MV-4-11 (cell line): Measurements from ENCODE around the gene USP24.
"Not testable (repeated sequence)": the region's sequence is repeated elsewhere in the genome, so short reads cannot be mapped to it uniquely, and the experiment has no call there.

Experiments used
- DNase-seq: peaks from one replicate; lab custom pipeline; 2025; lab: John Stamatoyannopoulos, UW

Gene USP24

DNA sequence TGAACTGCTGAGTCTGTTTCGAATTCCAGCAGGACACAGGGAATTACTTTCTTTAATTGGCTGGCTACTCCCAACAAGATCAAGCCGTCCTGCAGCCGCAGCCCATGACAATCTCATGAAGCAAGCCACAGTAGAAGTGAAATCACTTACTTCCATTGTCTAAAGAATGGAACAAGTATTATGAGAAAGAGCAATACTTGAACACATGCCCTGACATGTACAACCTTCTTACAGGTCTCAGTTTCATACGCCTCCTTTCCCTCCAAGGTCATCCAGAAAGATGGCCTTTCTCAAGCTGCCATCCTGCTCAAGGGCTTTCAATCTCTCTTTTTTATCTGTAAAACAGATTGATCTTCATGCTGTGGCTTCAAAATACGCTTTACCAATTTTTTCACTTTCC is 90.7 kb downstream of the USP24 start:
- DNase-seq: no peak

DNA sequence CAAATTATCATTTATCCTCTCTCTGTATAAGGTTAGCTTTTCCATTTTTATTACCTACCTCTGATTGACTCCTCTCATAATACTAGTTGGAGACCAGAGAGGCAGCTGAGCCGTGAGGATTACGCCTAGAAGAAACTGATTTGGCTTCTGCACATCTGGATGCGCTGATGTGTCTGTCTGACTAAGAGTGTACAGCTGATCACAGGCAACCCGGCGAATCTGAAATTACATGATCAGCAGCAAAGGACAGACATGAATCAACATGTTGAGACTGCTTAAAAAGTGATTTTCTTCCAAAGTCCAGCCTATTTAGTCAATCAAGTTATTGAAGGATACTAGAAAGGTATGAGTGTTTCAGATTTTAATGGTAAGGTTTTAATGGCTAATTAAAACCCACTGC is 94.6 kb downstream of the USP24 start:
- DNase-seq: no peak

- no peak for DNase-seq
These were observed 96.4 kb downstream of the USP24 start for GRCh38 chr1:55118651-55119329.

DNA sequence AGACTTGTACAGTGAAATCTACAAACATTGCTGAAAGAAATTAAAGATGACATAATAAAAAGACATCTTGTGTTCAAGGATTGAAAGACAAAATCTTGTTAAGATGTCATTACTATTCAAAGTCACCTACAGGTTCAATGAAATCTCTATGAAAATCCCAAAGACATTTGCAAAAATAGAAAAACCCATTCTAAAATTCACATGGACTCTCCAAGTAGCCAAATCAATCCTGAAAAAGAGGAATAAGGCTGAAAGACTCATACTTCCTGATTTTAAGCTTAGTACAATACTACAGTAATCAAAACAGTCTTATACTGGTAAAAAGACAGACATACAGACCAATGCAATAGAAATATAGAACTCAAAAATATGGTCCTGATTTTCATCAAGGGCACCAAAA is 97.2 kb downstream of the USP24 start:
- peak; percentile 30 for DNase-seq

DNA sequence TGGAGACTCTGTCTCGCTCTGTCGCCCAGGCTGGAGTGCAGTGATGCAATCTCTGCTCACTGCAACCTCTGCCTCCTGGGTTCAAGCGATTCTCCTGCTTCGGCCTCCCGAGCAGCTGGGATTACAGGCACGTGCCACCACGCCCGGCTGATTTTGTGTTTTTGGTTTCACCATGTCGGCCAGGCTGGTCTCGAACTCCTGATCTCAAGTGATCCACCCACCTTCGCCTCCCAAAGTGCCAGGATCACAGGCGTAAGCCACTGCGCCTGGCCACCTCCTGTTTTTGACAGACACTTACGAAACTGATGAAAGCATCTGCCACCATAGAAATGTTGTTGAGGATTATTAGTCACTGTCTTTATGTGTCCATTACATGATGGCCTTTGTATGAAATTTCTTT is 106.2 kb downstream of the USP24 start:
- not testable (repeated sequence) for DNase-seq

- DNase-seq: no peak
These were observed 108.1 kb downstream of the USP24 start for GRCh38 chr1:55107101-55107500.

DNA sequence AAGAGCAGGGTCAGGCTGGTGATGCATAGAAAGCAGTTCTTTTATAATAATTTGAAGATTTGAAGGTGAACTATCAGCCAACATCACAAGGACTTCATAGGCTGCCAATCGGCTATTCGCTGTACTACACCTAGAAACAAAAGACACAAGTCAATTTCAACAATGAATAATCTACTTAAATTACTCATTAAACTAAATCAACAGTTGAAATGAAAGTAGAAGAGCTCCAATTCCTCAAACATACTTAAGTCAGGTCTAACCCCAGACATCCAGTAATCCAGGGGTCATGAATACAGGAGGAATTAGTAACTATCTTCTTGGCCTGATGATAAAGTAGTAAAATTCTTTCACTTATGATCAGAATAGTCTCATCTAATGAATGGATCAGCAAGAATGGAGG is 111.3 kb downstream of the USP24 start:
- no peak for DNase-seq

GRCh38 chr1:55095095-55095494 is 120.1 kb downstream of the USP24 start:
- DNase-seq: no peak

DNA sequence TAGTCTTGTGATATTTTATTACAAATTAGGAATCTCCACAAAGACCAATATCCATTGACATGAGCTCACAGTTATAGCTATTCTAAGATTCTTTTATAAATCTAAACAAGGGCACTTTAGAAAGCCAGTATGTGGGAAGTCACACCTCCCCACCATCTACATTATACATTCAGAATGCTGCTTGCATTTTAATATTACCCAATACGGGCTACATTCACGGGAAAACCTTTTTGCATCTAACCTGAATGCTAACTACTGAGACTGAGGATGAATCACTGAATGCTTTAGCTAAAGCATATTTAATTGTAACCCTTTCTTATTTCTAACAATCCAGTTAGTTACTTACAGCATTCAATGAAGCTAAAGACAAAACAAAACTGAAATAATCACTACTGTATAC is 122.7 kb downstream of the USP24 start:
- no peak for DNase-seq

DNA sequence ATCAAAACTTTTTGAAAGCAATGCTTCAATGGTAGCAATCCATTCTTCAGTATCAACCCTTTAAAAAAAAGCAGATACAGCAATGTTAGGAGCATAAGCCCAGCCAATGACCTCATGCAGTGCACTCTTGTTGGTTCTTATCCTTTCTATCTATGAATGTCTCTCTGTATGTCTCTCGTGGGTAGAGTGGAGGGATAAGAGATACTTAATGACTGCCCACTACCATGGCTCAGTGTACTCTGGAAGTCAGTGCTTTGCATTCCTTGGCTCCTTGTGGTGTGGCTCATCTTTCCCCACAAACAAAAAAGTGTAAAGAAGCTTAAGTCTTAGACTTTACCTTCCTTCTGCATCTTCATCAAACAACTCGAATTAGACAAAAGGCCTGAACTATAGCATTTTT is 125.5 kb downstream of the USP24 start:
- DNase-seq: no peak

DNA sequence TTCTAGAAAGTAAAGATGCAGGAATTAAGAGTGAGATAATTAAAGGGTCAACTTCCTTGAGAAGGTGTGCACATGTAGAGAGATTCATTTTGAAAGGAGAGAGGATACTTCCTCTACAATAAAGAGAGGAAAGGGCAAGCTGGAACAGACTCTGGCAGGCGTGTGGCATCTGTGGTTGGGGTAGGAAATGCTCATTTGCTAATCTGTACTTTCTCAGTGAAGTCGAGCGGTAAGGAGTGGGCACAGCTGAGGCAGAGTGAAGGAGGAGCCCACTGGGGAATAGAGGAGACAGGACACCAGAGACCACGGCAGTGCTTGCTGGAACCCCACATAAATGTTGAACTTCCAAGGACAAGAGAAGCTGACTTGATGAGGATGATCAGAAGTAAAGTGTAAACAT is 126.8 kb downstream of the USP24 start:
- peak; percentile 17 for DNase-seq

DNA sequence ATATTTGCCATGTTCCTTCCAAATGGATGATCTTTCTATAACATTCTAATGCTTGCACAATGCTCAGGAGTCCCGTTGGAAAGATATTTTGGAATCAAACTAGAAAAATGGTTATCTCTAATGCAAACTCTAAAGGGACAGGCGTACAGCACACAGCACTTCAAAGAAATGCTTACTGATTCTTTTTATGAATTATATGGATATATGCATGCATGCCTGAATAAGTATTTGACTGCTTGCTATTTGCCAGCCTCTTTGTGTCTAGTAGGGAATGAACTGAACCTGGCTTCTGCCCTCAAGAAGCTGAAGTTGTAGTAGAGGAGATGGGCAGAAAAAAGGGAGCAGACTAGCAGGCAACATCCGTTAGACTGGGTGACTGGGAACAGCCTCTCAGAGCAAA is 127.7 kb downstream of the USP24 start:
- no peak for DNase-seq

DNA sequence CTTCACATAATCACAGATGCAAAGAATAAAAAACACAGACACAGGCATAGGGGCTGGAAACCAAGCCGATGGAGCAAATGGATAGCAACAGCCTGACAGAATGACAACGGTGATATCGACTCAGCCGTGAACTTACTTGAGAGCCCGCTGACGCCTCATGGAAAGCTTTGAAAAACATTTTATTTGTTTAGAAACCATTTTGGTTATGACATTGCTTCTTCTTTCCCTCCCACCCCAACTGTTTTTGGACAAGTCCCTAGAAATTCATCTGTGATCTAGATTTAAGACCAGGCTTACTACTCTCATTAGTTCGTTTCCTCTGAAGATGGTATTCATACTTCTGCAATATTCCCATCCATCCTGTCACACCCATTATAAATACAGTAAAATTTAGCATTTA is 130.9 kb downstream of the USP24 start:
- DNase-seq: no peak

DNA sequence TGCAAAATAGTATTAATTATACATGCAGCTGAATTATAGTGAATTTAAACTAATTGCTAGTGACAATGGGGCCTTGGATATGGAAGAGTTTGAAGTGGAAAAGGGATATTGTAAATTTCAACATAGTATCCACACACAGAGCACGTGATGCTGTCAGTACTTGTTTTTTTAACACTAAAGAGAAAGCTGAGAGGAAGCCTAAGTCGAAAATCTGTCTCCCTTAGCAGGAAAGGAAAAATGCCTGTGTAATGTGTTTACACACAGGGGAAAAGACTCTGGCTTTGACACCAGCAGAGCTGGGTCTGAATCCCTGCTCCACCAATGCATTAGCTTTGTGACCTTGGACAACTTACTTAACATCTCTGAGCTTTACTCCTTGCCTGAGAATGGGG is 133.3 kb downstream of the USP24 start:
- DNase-seq: no peak

DNA sequence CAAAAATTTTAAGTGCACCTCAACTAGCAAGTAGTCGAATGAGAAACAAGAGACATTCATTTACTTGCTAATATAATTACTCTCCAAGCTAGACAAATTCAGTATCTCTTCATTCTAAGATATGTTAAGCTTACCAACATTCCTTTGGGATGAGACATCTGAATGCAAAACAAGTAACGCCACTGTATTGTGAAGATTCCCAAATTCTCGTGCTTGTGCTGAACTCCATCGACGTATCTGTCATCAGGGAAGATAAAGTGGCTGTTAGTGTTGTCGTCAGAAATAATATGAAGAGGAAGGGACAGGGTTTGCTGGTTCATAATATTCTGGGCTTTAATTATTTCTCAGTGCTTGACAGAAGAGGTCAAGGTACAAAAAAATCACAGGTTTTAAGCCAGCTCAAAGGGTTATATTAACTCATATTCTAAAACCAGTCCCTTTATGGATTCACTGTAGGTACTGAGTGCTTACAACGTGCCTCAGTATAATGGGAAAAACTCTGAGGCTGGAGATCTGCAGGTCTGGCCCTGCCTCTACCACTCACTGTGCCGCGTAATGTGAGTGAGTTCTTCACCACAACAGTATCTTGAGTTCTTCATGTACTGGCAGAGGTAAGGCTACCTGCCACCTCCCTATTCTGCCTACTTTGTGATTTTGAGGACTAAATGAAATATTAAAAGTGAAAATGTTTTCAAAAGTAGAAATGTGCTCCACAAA is 133.8 kb downstream of the USP24 start:
- DNase-seq: no peak

- DNase-seq: no peak
These were observed 135.5 kb downstream of the USP24 start for GRCh38 chr1:55079651-55080050.

DNA sequence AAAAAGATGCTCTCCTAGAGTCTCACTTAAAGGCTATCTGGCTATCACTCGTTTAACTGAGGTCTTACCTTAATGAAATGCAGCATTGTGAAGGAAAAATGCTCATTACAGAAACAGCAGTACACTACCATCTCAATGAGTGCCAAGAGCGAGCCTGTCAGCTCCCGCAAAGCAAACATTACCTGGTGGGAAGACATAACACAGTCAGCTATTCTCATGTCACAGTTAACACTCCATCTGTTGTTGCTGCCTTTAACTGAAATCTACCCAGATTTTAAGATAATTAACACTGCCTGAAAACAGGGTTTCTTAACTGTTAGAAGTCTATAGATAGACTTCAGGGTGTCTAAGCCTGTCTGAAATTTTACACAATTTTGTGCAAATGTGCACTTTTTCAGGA is 136.7 kb downstream of the USP24 start:
- DNase-seq: no peak

DNA sequence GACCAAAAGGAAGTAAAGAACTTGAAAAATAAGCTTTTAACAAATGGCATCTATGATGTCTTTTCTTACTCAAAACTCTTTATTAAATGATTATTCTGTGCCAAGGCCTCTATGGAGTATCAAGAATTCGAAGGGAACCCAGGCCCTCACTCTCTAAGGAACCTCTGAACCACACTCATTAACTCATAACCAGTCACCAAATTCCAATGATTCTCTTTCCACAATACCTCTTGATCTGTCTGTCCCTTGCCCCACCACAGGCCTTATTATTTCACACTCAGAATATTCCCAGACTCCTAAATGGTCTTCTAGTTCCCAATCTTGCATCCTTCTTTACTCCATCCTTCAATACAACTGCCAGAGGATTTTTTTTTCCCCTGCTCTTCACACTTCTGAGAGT is 138.8 kb downstream of the USP24 start:
- no peak for DNase-seq

- DNase-seq: no peak
These were observed 140.7 kb downstream of the USP24 start for GRCh38 chr1:55074455-55074854.

GRCh38 chr1:55073187-55073916 is 141.8 kb downstream of the USP24 start:
- no peak for DNase-seq

- peak; percentile 20 for DNase-seq
These were observed 143.7 kb downstream of the USP24 start for GRCh38 chr1:55071477-55071876.

GRCh38 chr1:55070293-55071164 is 144.6 kb downstream of the USP24 start:
- no peak for DNase-seq
